IMR-90 (cell line): ENCODE measurements around the gene FOXK1. TPM values are rescaled to one million over a fixed set of nuclear protein-coding genes. Genes with fewer than 3 reads are reported as not detected.

Experiments used
- ATAC-seq: fragments of 200-7000 bp; cut with Tn5 transposase; 2 replicates; pipeline ENCODE4 v1.9.1; 2020; ENCODE audit warnings: low read depth, mild to moderate bottlenecking, moderate library complexity
- BruUV-seq: library from RNA; stranded (reverse); fragments of 400-500 nt; replicated peaks from 2 replicates; lab custom pipeline; 2021; lab: Mats Ljungman, UMichigan
- CTCF ChIA-PET: fragments of 300-600 bp; formaldehyde crosslinking; extraction: SDS; loops from one replicate; lab custom pipeline; 2021; ENCODE audit warnings: antibody characterized with exemption; lab: Yijun Ruan, JAX
- POLR2A ChIA-PET: fragments of 300-600 bp; sonication (Branson Sonifier 250); formaldehyde crosslinking; loops from one replicate; lab custom pipeline; 2022; ENCODE audit warnings: antibody characterized with exemption; ENCODE audit not compliant: unreplicated experiment; lab: Charles Lee
- DNase-seq: peaks from one replicate; pipeline ENCODE4 v3.0.0; 2013
- H2AFZ ChIP-seq: replicated peaks from 2 replicates; pipeline ENCODE3; 2013; ENCODE audit warnings: low read length, mild to moderate bottlenecking; ENCODE audit not compliant: poor library complexity
- H2AK5ac ChIP-seq: 2 replicates; pipeline ENCODE4 v1.6.1; 2013; ENCODE audit warnings: low read depth, low read length, inconsistent platforms
- H2AK9ac ChIP-seq: replicated peaks from 2 replicates; pipeline ENCODE3; 2013; ENCODE audit warnings: mild to moderate bottlenecking, low read depth, low read length, moderate library complexity; ENCODE audit not compliant: poor library complexity
- H2BK120ac ChIP-seq: 2 replicates; pipeline ENCODE4 v1.6.1; 2013; ENCODE audit warnings: low read depth, low read length, inconsistent platforms
- H2BK15ac ChIP-seq: 3 replicates; pipeline ENCODE4 v1.6.1; 2013; ENCODE audit warnings: low read depth, low read length, inconsistent platforms
- H2BK20ac ChIP-seq: 2 replicates; pipeline ENCODE4 v1.6.1; 2013; ENCODE audit warnings: low read depth, mild to moderate bottlenecking, inconsistent platforms, low read length, moderate library complexity
- H2BK5ac ChIP-seq: 2 replicates; pipeline ENCODE4 v1.6.1; 2013; ENCODE audit warnings: mild to moderate bottlenecking, low read depth, low read length, inconsistent platforms; ENCODE audit not compliant: poor library complexity, severe bottlenecking
- H3K14ac ChIP-seq: replicated peaks from 2 replicates; pipeline ENCODE4 v1.6.1; 2013; ENCODE audit warnings: low read depth, low read length, inconsistent platforms
- H3K18ac ChIP-seq: 2 replicates; pipeline ENCODE4 v1.6.1; 2013; ENCODE audit warnings: low read depth, low read length, control low read depth
- H3K23ac ChIP-seq: 2 replicates; pipeline ENCODE4 v1.6.1; 2013; ENCODE audit warnings: low read depth, low read length, inconsistent platforms
- H3K27ac ChIP-seq: 2 replicates; pipeline ENCODE4 v1.5.1; 2013; ENCODE audit warnings: mild to moderate bottlenecking, control low read depth, low read length; ENCODE audit not compliant: insufficient read depth
- H3K27me3 ChIP-seq: 2 replicates; pipeline ENCODE4 v1.6.1; 2013; ENCODE audit warnings: low read length; ENCODE audit not compliant: control insufficient read depth, insufficient read depth
- H3K36me3 ChIP-seq: 2 replicates; pipeline ENCODE4 v1.6.1; 2013; ENCODE audit warnings: low read length, mixed read lengths; ENCODE audit not compliant: control insufficient read depth, insufficient read depth
- H3K4ac ChIP-seq: 2 replicates; pipeline ENCODE4 v1.6.1; 2013; ENCODE audit warnings: low read depth, low read length, inconsistent platforms
- H3K4me1 ChIP-seq: 2 replicates; pipeline ENCODE4 v1.6.1; 2013; ENCODE audit warnings: low read length, mixed read lengths; ENCODE audit not compliant: control insufficient read depth, insufficient read depth
- H3K4me2 ChIP-seq: 2 replicates; pipeline ENCODE4 v1.6.1; 2013; ENCODE audit warnings: low read depth, mild to moderate bottlenecking, control low read depth, low read length, moderate library complexity
- H3K4me3 ChIP-seq: 2 replicates; pipeline ENCODE4 v1.5.1; 2013; ENCODE audit warnings: low read depth, mild to moderate bottlenecking, control low read depth, low read length, moderate library complexity; ENCODE audit not compliant: insufficient read depth
- H3K56ac ChIP-seq: 2 replicates; pipeline ENCODE4 v1.6.1; 2013; ENCODE audit warnings: low read length, inconsistent platforms; ENCODE audit not compliant: insufficient read depth; ENCODE audit errors: extremely low read depth
- H3K79me1 ChIP-seq, 2 experiments: 2 replicates each; pipeline ENCODE4 v1.6.1; 2013; ENCODE audit warnings: low read length in 2 of 2, inconsistent platforms in 1 of 2, low read depth in 1 of 2
- H3K9ac ChIP-seq: 2 replicates; pipeline ENCODE4 v1.6.1; 2013; ENCODE audit warnings: low read depth, low read length, control low read depth
- H3K9me1 ChIP-seq: 2 replicates; pipeline ENCODE4 v1.6.1; 2013; ENCODE audit warnings: low read length, inconsistent platforms; ENCODE audit not compliant: insufficient read depth
- H3K9me3 ChIP-seq: 2 replicates; pipeline ENCODE4 v1.6.1; 2013; ENCODE audit warnings: low read length; ENCODE audit not compliant: control insufficient read depth, insufficient read depth
- H4K20me1 ChIP-seq: 2 replicates; pipeline ENCODE4 v1.6.1; 2013; ENCODE audit warnings: low read length, inconsistent platforms; ENCODE audit not compliant: insufficient read depth
- H4K5ac ChIP-seq: 2 replicates; pipeline ENCODE4 v1.6.1; 2013; ENCODE audit warnings: mild to moderate bottlenecking, low read depth, low read length, control low read depth
- H4K8ac ChIP-seq, 2 experiments: 2 replicates each; pipeline ENCODE4 v1.6.1; 2013; ENCODE audit warnings: low read depth in 2 of 2, low read length in 2 of 2, control low read depth in 1 of 2, inconsistent platforms in 1 of 2
- H4K91ac ChIP-seq: 2 replicates; pipeline ENCODE4 v1.6.1; 2013; ENCODE audit warnings: low read depth, low read length, inconsistent platforms; ENCODE audit not compliant: insufficient read depth
- MAFK ChIP-seq: IDR thresholded peaks from 2 replicates; pipeline ENCODE4 v1.6.1; 2012; ENCODE audit warnings: low read depth, low read length, improper control_type of control experiment
- WGBS, 2 experiments: methylation state at CpG; one replicate each; pipeline versions ENCODE4 v1.1.5 to v1.1.7; 2013; ENCODE audit warnings: missing lambda C conversion rate in 2 of 2; ENCODE audit not compliant: insufficient read length in 1 of 2; ENCODE audit errors: extremely low coverage in 2 of 2; 5-methylcytosine and 5-hydroxymethylcytosine counted together
- dilution Hi-C: fragments of 300-500 bp; cut with HindIII; formaldehyde crosslinking; loops from one replicate; pipeline ENCODE4 v1.14.3; 2018; ENCODE audit warnings: low sequenced_read_pairs; ENCODE audit not compliant: unreplicated experiment
- in situ Hi-C: fragments of 300-500 bp; cut with MboI; formaldehyde crosslinking; loops from 3 replicates; pipeline ENCODE4 v1.14.3; 2019; ENCODE audit warnings: low sequenced_read_pairs, inconsistent platforms, mixed read lengths
- intact Hi-C: fragments of 100-400 bp; cut with micrococcal nuclease; formaldehyde crosslinking; loops from 2 replicates; pipeline ENCODE4 v1.10.0; 2022
- polyA plus RNA-seq, 3 experiments: library from polyadenylated mRNA; depleted of rRNA; stranded (reverse); fragments of >200 nt; gene quantifications; 2 replicates each; pipeline ENCODE4 v1.2.3, GENCODE V29; 2012; ENCODE audit warnings: low replicate concordance in 1 of 3
- total RNA-seq: library from RNA; depleted of rRNA; stranded (reverse); fragments of >200 nt; gene quantifications from 2 replicates; pipeline ENCODE4 v1.2.3, GENCODE V29; 2012
- TF ChIP-seq, protein P1 (sequence below): fragments of 150-350 bp; IDR thresholded peaks from 2 replicates; pipeline ENCODE4 v1.6.1; 2016; ENCODE audit warnings: low read depth, mild to moderate bottlenecking, low read length, moderate library complexity, borderline replicate concordance

Gene FOXK1
- total and polyA plus RNA-seq, 2 of the 4 experiments (the other 2 are of a cell fraction), result 4.3 to 8.8 TPM

DNA sequence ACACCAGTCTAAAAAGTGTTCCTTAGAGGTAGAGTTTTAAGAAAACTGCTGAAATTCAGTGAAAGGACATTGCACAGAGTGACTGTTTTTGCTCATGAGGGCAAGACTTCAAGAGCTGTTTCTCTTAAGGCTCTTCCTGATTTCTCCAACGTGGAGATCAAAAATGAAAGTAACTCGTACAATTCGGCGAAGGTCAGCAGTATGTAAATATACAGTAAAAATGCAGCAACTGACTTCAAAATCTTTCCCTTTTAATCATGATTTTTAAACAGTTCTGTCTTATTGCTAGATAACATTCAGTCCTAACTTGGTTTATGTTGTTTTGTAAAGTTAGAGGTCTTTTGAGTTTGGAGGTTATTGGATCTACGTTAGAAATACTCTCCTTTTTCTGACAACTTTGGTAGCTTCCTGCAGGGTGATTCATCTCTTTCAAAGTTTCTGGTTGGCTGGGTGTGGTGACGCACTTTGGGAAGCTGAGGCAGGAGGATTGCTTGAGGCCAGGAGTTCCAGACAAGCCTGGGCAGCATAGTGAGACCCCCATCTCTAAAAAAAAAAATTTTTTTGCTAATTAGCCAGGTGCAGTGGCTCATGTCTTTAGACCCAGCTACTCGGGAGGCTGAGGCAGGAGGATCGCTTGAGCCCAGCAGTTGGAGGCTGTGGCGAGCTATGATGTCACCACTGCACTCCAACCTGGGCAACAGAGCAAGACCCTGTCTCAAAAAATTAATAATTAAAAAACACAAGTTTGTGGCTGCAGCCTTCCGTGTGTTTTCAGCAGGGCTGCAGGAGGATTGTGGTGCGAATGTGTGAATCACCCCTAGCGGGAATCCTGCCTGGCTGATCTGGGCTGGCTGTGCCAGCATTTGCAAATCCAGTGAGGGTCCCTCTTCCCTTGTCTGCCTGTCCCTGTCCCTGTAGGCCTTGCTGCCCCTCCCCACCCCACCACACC, 64.2 kb downstream of the FOXK1 start:
- Histone ChIP-seq H4K5ac (peak overlapping the region; percentile 94), H2BK20ac (peak overlapping the region; percentile 64; the same call in 1 of the 2 replicates), H2AFZ (no peak overlapping the region), H2BK5ac (peak overlapping the region; percentile 73), H3K9ac (peak overlapping the region; percentile 95), H3K27ac (peak overlapping the region; percentile 90), H3K36me3 (peaks cover 47% of the 10 kb centered on the region), H2BK120ac (peak overlapping the region; percentile 36), H3K9me3 (no peaks in the 10 kb centered on the region), H2AK5ac (peak overlapping the region; percentile 81), H3K4me3 (peak overlapping the region; percentile 51), H3K14ac (peak overlapping the region; percentile 81), H2AK9ac (peak overlapping the region; percentile 80), H4K20me1 (no peaks in the 10 kb centered on the region; the same call in 1 of the 2 replicates), H3K56ac (peak overlapping the region; percentile 76), H3K79me1 (peaks cover 6 to 56% of the 10 kb centered on the region in 2 experiments; a peak in 3 of 4 replicates), H3K23ac (peak overlapping the region; percentile 80), H3K18ac (peak overlapping the region; percentile 91), H4K8ac (peak overlapping the region; percentile 64 to 82), H3K9me1 (peaks cover 2% of the 10 kb centered on the region; the same call in 1 of the 2 replicates), H3K4ac (peak overlapping the region; percentile 34), H2BK15ac (peak overlapping the region; percentile 47; the same call in 2 of the 3 replicates), H3K4me1 (peaks cover 10% of the 10 kb centered on the region), H3K4me2 (peak overlapping the region; percentile 85), H4K91ac (peak overlapping the region; percentile 27), H3K27me3 (no peaks in the 10 kb centered on the region)
- WGBS, 2 experiments, result 100% methylated on average over 1 of the region's 12 CpGs; no CpG with 5 or more reads in 1 of the 2 experiments
- TF ChIP-seq MAFK, result peak; percentile 65
- TF ChIP-seq, protein P1, sequence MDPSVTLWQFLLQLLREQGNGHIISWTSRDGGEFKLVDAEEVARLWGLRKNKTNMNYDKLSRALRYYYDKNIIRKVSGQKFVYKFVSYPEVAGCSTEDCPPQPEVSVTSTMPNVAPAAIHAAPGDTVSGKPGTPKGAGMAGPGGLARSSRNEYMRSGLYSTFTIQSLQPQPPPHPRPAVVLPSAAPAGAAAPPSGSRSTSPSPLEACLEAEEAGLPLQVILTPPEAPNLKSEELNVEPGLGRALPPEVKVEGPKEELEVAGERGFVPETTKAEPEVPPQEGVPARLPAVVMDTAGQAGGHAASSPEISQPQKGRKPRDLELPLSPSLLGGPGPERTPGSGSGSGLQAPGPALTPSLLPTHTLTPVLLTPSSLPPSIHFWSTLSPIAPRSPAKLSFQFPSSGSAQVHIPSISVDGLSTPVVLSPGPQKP, result no peak
- peak; percentile 83 for DNase-seq
- dilution Hi-C loops (no loop called here), in situ Hi-C loops (no loop called here), intact Hi-C loops (loop anchor here (1.0 to 2.0 kb wide), 5 partner anchors 29 to 105 kb away; partner anchors contain the start of gene AP5Z1)
- ATAC-seq, result peak; percentile 3; the same call in 1 of the 2 replicates
- POLR2A ChIA-PET, result interaction anchor here (0.8 to 1.5 kb wide), 3 partner anchors 29 to 105 kb away, joined by 5 to 17 read pairs (median 7); partner anchors contain the start of gene AP5Z1
- CTCF ChIA-PET, result interaction anchor here (0.6 to 1.2 kb wide), 3 partner anchors 34 to 685 kb away, joined by 3 to 4 read pairs (median 3); no protein-coding TSS in a partner anchor
- no TSS peak for BruUV-seq
